ENCODE data around the gene CSNK1G3.

DNA sequence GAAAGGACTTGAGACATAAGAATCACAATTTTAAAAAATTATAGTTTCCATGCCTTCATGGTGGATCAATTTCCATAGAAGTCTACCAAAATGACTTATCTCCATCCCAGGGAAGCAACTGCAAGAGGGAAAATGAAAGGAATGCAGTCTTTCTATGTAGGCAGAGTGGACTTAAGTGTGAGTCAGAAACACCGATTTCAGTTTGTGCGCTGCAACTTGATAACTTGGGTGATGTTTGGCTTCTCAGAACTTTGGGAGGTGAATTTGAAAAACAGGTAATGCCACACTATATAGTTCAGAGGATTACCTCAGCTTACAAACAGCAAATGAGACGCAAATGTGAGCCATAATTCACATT, 708 bp upstream of the CSNK1G3 start:
- TF ChIP-seq, protein P1, sequence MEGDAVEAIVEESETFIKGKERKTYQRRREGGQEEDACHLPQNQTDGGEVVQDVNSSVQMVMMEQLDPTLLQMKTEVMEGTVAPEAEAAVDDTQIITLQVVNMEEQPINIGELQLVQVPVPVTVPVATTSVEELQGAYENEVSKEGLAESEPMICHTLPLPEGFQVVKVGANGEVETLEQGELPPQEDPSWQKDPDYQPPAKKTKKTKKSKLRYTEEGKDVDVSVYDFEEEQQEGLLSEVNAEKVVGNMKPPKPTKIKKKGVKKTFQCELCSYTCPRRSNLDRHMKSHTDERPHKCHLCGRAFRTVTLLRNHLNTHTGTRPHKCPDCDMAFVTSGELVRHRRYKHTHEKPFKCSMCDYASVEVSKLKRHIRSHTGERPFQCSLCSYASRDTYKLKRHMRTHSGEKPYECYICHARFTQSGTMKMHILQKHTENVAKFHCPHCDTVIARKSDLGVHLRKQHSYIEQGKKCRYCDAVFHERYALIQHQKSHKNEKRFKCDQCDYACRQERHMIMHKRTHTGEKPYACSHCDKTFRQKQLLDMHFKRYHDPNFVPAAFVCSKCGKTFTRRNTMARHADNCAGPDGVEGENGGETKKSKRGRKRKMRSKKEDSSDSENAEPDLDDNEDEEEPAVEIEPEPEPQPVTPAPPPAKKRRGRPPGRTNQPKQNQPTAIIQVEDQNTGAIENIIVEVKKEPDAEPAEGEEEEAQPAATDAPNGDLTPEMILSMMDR (IDR thresholded peaks at IDR 0.05 in 4 of 5, conservative IDR thresholded peaks at IDR 0.05 in 1 of 5), result no peak
- no peak for TF ChIP-seq POLR2A (IDR thresholded peaks at IDR 0.05)

Data from gastrocnemius medialis (tissue), 4 donors.